ENCODE data around the gene PRDM15.
A peak's percentile ranks its signal among the peaks of the same experiment; 100 is the strongest.

The PRDM15 gene

DNA sequence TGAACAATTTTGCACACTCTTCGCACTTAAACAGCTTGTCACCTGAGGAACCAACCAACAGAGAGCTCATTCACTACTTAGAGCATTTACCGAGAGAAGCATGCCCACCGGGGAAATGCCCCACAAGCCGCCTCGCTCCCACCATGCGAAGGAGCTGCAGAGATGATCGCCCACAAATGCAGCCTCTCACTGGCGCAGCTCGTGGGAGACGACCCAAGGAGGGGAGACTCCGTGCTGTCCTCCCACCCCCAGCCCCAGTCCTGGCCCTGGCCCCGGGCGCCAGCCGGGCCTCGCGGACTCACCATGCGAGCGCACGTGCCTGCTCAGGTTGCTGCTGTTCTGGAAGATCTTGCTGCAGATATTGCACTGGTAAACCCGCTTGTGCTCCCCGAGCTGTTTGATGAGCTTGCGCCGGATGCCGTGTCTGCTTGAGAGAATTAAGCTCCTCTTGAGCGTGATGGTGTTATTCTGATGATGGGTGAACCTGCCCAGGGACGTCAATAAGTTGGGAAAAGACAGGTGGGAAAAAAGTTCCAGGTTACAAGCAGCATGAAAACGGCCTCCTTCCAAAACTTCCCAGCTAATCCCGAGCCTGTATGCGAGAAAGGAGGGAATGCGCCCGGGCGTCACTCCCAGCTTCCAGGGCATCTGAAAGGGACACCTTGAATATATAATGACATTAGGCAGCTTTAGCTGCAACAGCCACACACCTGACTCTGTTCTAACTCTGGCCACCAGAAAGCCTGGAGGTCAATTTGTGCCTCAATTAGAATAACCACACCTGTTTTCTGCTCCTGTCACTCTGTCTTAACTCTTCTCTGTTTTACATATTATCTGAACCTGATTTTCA is 42.8 kb downstream of the PRDM15 start:
- DNase-seq (ENCODE audit: low spot score): no peak
- TF ChIP-seq, protein P1, sequence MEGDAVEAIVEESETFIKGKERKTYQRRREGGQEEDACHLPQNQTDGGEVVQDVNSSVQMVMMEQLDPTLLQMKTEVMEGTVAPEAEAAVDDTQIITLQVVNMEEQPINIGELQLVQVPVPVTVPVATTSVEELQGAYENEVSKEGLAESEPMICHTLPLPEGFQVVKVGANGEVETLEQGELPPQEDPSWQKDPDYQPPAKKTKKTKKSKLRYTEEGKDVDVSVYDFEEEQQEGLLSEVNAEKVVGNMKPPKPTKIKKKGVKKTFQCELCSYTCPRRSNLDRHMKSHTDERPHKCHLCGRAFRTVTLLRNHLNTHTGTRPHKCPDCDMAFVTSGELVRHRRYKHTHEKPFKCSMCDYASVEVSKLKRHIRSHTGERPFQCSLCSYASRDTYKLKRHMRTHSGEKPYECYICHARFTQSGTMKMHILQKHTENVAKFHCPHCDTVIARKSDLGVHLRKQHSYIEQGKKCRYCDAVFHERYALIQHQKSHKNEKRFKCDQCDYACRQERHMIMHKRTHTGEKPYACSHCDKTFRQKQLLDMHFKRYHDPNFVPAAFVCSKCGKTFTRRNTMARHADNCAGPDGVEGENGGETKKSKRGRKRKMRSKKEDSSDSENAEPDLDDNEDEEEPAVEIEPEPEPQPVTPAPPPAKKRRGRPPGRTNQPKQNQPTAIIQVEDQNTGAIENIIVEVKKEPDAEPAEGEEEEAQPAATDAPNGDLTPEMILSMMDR (IDR thresholded peaks at IDR 0.05; ENCODE audit: poor library complexity, severe bottlenecking): no peak
- no peak for ATAC-seq (ENCODE audit: low read depth)
- Histone ChIP-seq H3K27me3 (ENCODE audit: insufficient read depth, poor library complexity, severe bottlenecking) (no peaks in the 10 kb centered on the region), H3K36me3 (ENCODE audit: low read depth) (peaks cover 75% of the 10 kb centered on the region), H3K27ac (ENCODE audit: poor library complexity, severe bottlenecking) (no peak overlapping the region), H3K9me3 (ENCODE audit: severe bottlenecking) (no peaks in the 10 kb centered on the region), H3K4me1 (ENCODE audit: insufficient read depth, poor library complexity, severe bottlenecking) (no peaks in the 10 kb centered on the region), H3K4me3 (ENCODE audit: severe bottlenecking) (no peak overlapping the region)

DNA sequence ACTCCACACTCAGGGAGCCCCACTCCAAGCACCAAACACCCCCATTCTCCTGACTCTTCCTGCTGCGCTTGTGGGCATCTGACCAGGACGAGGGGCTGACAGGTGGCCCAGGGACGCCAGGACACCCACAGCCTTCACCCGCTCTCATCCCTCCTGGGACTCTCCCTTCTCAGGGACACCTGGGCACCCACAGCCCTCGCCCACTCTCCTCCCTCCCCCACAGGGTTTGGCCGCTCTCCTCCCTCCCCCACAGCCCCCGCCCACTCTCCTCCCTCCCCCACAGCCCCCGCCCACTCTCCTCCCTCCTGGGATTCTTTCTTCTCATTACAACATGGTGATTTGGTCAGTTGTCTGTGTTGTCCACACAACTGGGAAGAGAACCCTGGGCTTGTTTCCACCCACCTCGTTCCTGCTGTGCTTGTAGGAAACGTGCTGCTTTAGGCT is 43.4 kb downstream of the PRDM15 start:
- Histone ChIP-seq H3K27ac (ENCODE audit: poor library complexity, severe bottlenecking) (no peak overlapping the region), H3K36me3 (ENCODE audit: low read depth) (peaks cover 72% of the 10 kb centered on the region), H3K9me3 (ENCODE audit: severe bottlenecking) (no peaks in the 10 kb centered on the region), H3K4me3 (ENCODE audit: severe bottlenecking) (no peak overlapping the region), H3K27me3 (ENCODE audit: insufficient read depth, poor library complexity, severe bottlenecking) (no peaks in the 10 kb centered on the region), H3K4me1 (ENCODE audit: insufficient read depth, poor library complexity, severe bottlenecking) (no peaks in the 10 kb centered on the region)
- ATAC-seq (ENCODE audit: low read depth) (no peak), DNase-seq (ENCODE audit: low spot score) (no peak)
- TF ChIP-seq, protein P1 (IDR thresholded peaks at IDR 0.05; ENCODE audit: poor library complexity, severe bottlenecking): no peak

DNA sequence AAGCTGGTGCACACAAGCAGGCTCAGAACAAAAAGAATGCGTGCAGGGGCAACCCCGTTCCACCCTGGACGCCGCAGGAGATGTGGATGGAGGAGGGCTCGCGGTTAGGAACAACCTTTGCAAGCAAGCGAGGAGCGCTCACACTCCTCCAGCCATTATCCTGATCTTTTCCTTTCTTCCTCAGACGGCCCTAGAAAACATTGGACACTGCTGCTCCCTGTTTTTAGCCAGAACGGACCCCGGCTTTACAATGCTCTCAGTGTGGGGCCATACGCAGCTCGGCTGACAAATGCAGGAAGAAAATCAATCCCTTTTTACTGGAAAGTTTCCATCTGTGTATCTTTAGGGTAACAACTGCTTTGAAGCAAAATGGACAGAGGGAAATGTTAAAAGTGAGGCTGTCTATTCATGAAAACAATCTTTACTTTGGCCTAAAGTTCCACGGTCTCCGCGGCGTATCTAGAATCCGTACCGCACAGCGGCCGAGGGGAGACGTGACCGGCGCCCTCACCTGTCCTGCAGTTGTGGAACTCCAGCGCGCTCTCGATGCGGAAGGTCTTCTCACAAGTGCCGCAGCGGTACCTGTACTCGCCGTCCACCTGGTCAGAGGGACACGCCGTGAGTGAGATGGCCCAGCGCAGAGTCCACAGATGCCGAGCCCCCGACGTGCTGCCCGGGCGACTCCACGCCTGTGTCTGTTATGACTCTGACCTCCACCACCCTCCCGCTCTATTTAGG is 44.0 kb downstream of the PRDM15 start:
- no peaks in the 10 kb centered on the region for H3K4me1 ChIP-seq (ENCODE audit: insufficient read depth, poor library complexity, severe bottlenecking)
- TF ChIP-seq, protein P1 (IDR thresholded peaks at IDR 0.05; ENCODE audit: poor library complexity, severe bottlenecking): no peak
- no peak overlapping the region for H3K27ac ChIP-seq (ENCODE audit: poor library complexity, severe bottlenecking)
- no peak for ATAC-seq (ENCODE audit: low read depth)
- no peaks in the 10 kb centered on the region for H3K27me3 ChIP-seq (ENCODE audit: insufficient read depth, poor library complexity, severe bottlenecking)
- H3K36me3 ChIP-seq (ENCODE audit: low read depth): peaks cover 66% of the 10 kb centered on the region
- peak; percentile 44 for DNase-seq (ENCODE audit: low spot score)
- no peaks in the 10 kb centered on the region for H3K9me3 ChIP-seq (ENCODE audit: severe bottlenecking)
- H3K4me3 ChIP-seq (ENCODE audit: severe bottlenecking): no peak overlapping the region

DNA sequence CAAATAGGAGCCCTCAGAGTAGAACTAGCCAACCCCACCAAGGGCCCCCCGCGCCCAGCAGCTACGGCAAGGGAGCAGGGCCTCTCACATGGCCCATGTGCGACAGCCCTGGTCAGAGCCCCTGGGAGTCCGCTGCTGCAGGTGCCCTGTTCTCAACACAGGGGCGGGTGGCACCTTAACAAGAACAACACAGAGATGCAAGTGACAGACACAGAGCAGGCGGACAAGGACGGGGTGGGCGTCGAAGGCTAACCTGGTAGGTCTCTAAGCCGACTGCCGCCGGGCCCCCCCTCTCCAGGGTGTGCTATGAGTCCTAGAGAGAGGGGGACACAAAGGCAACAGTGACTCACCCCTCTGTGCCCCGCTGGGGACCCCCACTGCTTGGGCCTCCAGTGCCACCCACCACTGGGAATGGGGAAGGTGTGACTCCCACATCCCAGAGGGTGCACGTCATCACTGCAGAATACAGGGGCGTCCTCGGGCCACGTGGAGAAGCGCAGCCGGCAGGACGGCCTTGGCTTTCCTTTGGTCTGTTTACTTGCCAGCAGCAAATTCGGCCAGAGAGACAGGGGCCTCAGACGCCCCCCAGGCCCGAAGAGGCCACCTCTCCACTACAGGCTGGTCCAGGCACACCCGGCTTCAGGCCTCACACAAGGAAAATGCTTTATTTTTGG is 44.8 kb downstream of the PRDM15 start:
- no peaks in the 10 kb centered on the region for H3K9me3 ChIP-seq (ENCODE audit: severe bottlenecking)
- H3K36me3 ChIP-seq (ENCODE audit: low read depth): peaks cover 59% of the 10 kb centered on the region
- DNase-seq (ENCODE audit: low spot score) (peak; percentile 50), ATAC-seq (ENCODE audit: low read depth) (no peak)
- H3K27me3 ChIP-seq (ENCODE audit: insufficient read depth, poor library complexity, severe bottlenecking): no peaks in the 10 kb centered on the region
- no peak overlapping the region for H3K27ac ChIP-seq (ENCODE audit: poor library complexity, severe bottlenecking)
- no peak overlapping the region for H3K4me3 ChIP-seq (ENCODE audit: severe bottlenecking)
- H3K4me1 ChIP-seq (ENCODE audit: insufficient read depth, poor library complexity, severe bottlenecking): no peaks in the 10 kb centered on the region
- TF ChIP-seq, protein P1 (IDR thresholded peaks at IDR 0.05; ENCODE audit: poor library complexity, severe bottlenecking): no peak
